IMR-90 (cell line): ENCODE data around the gene LRRC10. TPM values are rescaled to one million over a fixed set of nuclear protein-coding genes. Genes with fewer than 3 reads are reported as not detected.

Source experiments
- ATAC-seq: fragments of 200-7000 bp; cut with Tn5 transposase; 2 replicates; pipeline ENCODE4 v1.9.1; 2020; ENCODE audit warnings: low read depth, mild to moderate bottlenecking, moderate library complexity
- BruUV-seq: library from RNA; stranded (reverse); fragments of 400-500 nt; replicated peaks from 2 replicates; lab custom pipeline; 2021; lab: Mats Ljungman, UMichigan
- CTCF ChIA-PET: fragments of 300-600 bp; formaldehyde crosslinking; extraction: SDS; loops from one replicate; lab custom pipeline; 2021; ENCODE audit warnings: antibody characterized with exemption; lab: Yijun Ruan, JAX
- POLR2A ChIA-PET: fragments of 300-600 bp; sonication (Branson Sonifier 250); formaldehyde crosslinking; loops from one replicate; lab custom pipeline; 2022; ENCODE audit warnings: antibody characterized with exemption; ENCODE audit not compliant: unreplicated experiment; lab: Charles Lee
- DNase-seq: peaks from one replicate; pipeline ENCODE4 v3.0.0; 2013
- H2AFZ ChIP-seq: replicated peaks from 2 replicates; pipeline ENCODE3; 2013; ENCODE audit warnings: low read length, mild to moderate bottlenecking; ENCODE audit not compliant: poor library complexity
- H2AK5ac ChIP-seq: 2 replicates; pipeline ENCODE4 v1.6.1; 2013; ENCODE audit warnings: low read depth, low read length, inconsistent platforms
- H2AK9ac ChIP-seq: replicated peaks from 2 replicates; pipeline ENCODE3; 2013; ENCODE audit warnings: mild to moderate bottlenecking, low read depth, low read length, moderate library complexity; ENCODE audit not compliant: poor library complexity
- H2BK120ac ChIP-seq: 2 replicates; pipeline ENCODE4 v1.6.1; 2013; ENCODE audit warnings: low read depth, low read length, inconsistent platforms
- H2BK15ac ChIP-seq: 3 replicates; pipeline ENCODE4 v1.6.1; 2013; ENCODE audit warnings: low read depth, low read length, inconsistent platforms
- H2BK20ac ChIP-seq: 2 replicates; pipeline ENCODE4 v1.6.1; 2013; ENCODE audit warnings: low read depth, mild to moderate bottlenecking, inconsistent platforms, low read length, moderate library complexity
- H2BK5ac ChIP-seq: 2 replicates; pipeline ENCODE4 v1.6.1; 2013; ENCODE audit warnings: mild to moderate bottlenecking, low read depth, low read length, inconsistent platforms; ENCODE audit not compliant: poor library complexity, severe bottlenecking
- H3K14ac ChIP-seq: replicated peaks from 2 replicates; pipeline ENCODE4 v1.6.1; 2013; ENCODE audit warnings: low read depth, low read length, inconsistent platforms
- H3K18ac ChIP-seq: 2 replicates; pipeline ENCODE4 v1.6.1; 2013; ENCODE audit warnings: low read depth, low read length, control low read depth
- H3K23ac ChIP-seq: 2 replicates; pipeline ENCODE4 v1.6.1; 2013; ENCODE audit warnings: low read depth, low read length, inconsistent platforms
- H3K27ac ChIP-seq: 2 replicates; pipeline ENCODE4 v1.5.1; 2013; ENCODE audit warnings: mild to moderate bottlenecking, control low read depth, low read length; ENCODE audit not compliant: insufficient read depth
- H3K27me3 ChIP-seq: 2 replicates; pipeline ENCODE4 v1.6.1; 2013; ENCODE audit warnings: low read length; ENCODE audit not compliant: control insufficient read depth, insufficient read depth
- H3K36me3 ChIP-seq: 2 replicates; pipeline ENCODE4 v1.6.1; 2013; ENCODE audit warnings: low read length, mixed read lengths; ENCODE audit not compliant: control insufficient read depth, insufficient read depth
- H3K4ac ChIP-seq: 2 replicates; pipeline ENCODE4 v1.6.1; 2013; ENCODE audit warnings: low read depth, low read length, inconsistent platforms
- H3K4me1 ChIP-seq: 2 replicates; pipeline ENCODE4 v1.6.1; 2013; ENCODE audit warnings: low read length, mixed read lengths; ENCODE audit not compliant: control insufficient read depth, insufficient read depth
- H3K4me2 ChIP-seq: 2 replicates; pipeline ENCODE4 v1.6.1; 2013; ENCODE audit warnings: low read depth, mild to moderate bottlenecking, control low read depth, low read length, moderate library complexity
- H3K4me3 ChIP-seq: 2 replicates; pipeline ENCODE4 v1.5.1; 2013; ENCODE audit warnings: low read depth, mild to moderate bottlenecking, control low read depth, low read length, moderate library complexity; ENCODE audit not compliant: insufficient read depth
- H3K56ac ChIP-seq: 2 replicates; pipeline ENCODE4 v1.6.1; 2013; ENCODE audit warnings: low read length, inconsistent platforms; ENCODE audit not compliant: insufficient read depth; ENCODE audit errors: extremely low read depth
- H3K79me1 ChIP-seq, 2 experiments: 2 replicates each; pipeline ENCODE4 v1.6.1; 2013; ENCODE audit warnings: low read length in 2 of 2, inconsistent platforms in 1 of 2, low read depth in 1 of 2
- H3K9ac ChIP-seq: 2 replicates; pipeline ENCODE4 v1.6.1; 2013; ENCODE audit warnings: low read depth, low read length, control low read depth
- H3K9me1 ChIP-seq: 2 replicates; pipeline ENCODE4 v1.6.1; 2013; ENCODE audit warnings: low read length, inconsistent platforms; ENCODE audit not compliant: insufficient read depth
- H3K9me3 ChIP-seq: 2 replicates; pipeline ENCODE4 v1.6.1; 2013; ENCODE audit warnings: low read length; ENCODE audit not compliant: control insufficient read depth, insufficient read depth
- H4K20me1 ChIP-seq: 2 replicates; pipeline ENCODE4 v1.6.1; 2013; ENCODE audit warnings: low read length, inconsistent platforms; ENCODE audit not compliant: insufficient read depth
- H4K5ac ChIP-seq: 2 replicates; pipeline ENCODE4 v1.6.1; 2013; ENCODE audit warnings: mild to moderate bottlenecking, low read depth, low read length, control low read depth
- H4K8ac ChIP-seq, 2 experiments: 2 replicates each; pipeline ENCODE4 v1.6.1; 2013; ENCODE audit warnings: low read depth in 2 of 2, low read length in 2 of 2, control low read depth in 1 of 2, inconsistent platforms in 1 of 2
- H4K91ac ChIP-seq: 2 replicates; pipeline ENCODE4 v1.6.1; 2013; ENCODE audit warnings: low read depth, low read length, inconsistent platforms; ENCODE audit not compliant: insufficient read depth
- CEBPB ChIP-seq: IDR thresholded peaks from 2 replicates; pipeline ENCODE4 v1.6.1; 2012; ENCODE audit warnings: low read depth, low read length, improper control_type of control experiment
- CHD1 ChIP-seq: IDR thresholded peaks from 2 replicates; pipeline ENCODE4 v1.6.1; 2012; ENCODE audit warnings: low read depth, low read length, improper control_type of control experiment
- MAFK ChIP-seq: IDR thresholded peaks from 2 replicates; pipeline ENCODE4 v1.6.1; 2012; ENCODE audit warnings: low read depth, low read length, improper control_type of control experiment
- POLR2A ChIP-seq: IDR thresholded peaks from 2 replicates; pipeline ENCODE4 v1.6.1; 2012; ENCODE audit warnings: mild to moderate bottlenecking, low read depth, low read length
- RCOR1 ChIP-seq: IDR thresholded peaks from 2 replicates; pipeline ENCODE4 v1.6.1; 2012; ENCODE audit warnings: mild to moderate bottlenecking, low read length, improper control_type of control experiment; ENCODE audit not compliant: insufficient replicate concordance
- SMC3 ChIP-seq: fragments of 150-350 bp; IDR thresholded peaks from 2 replicates; pipeline ENCODE4 v1.6.1; 2016; ENCODE audit warnings: low read depth, mild to moderate bottlenecking, antibody characterized with exemption, low read length, moderate library complexity
- dilution Hi-C: fragments of 300-500 bp; cut with HindIII; formaldehyde crosslinking; loops from one replicate; pipeline ENCODE4 v1.14.3; 2018; ENCODE audit warnings: low sequenced_read_pairs; ENCODE audit not compliant: unreplicated experiment
- in situ Hi-C: fragments of 300-500 bp; cut with MboI; formaldehyde crosslinking; loops from 3 replicates; pipeline ENCODE4 v1.14.3; 2019; ENCODE audit warnings: low sequenced_read_pairs, inconsistent platforms, mixed read lengths
- intact Hi-C: fragments of 100-400 bp; cut with micrococcal nuclease; formaldehyde crosslinking; loops from 2 replicates; pipeline ENCODE4 v1.10.0; 2022
- polyA plus RNA-seq, 3 experiments: library from polyadenylated mRNA; depleted of rRNA; stranded (reverse); fragments of >200 nt; gene quantifications; 2 replicates each; pipeline ENCODE4 v1.2.3, GENCODE V29; 2012; ENCODE audit warnings: low replicate concordance in 1 of 3
- total RNA-seq: library from RNA; depleted of rRNA; stranded (reverse); fragments of >200 nt; gene quantifications from 2 replicates; pipeline ENCODE4 v1.2.3, GENCODE V29; 2012
- TF ChIP-seq, protein P1 (sequence below): conservative IDR thresholded peaks from 2 replicates; pipeline ENCODE4 v1.5.1; 2012; ENCODE audit warnings: mild to moderate bottlenecking, low read depth, low read length, improper control_type of control experiment

The LRRC10 gene
- total and polyA plus RNA-seq, 2 of the 4 experiments (the other 2 are of a cell fraction), result not detected

GRCh38 chr12:69602954-69603353 is 7.8 kb downstream of the LRRC10 start:
- CTCF ChIA-PET, result no interaction called here
- Histone ChIP-seq H3K4ac (no peak overlapping the region), H3K4me2 (no peak overlapping the region), H4K5ac (no peak overlapping the region), H3K9ac (no peak overlapping the region), H3K9me3 (0 out of 2 replicates have a peak, but pooled peaks cover 2% of the 10 kb centered on the region), H4K20me1 (no peaks in the 10 kb centered on the region), H2BK20ac (no peak overlapping the region), H2BK5ac (no peak overlapping the region), H2AK5ac (no peak overlapping the region), H4K8ac (no peak overlapping the region), H3K79me1 (no peaks in the 10 kb centered on the region; a peak in 1 of 4 replicates), H3K14ac (no peak overlapping the region), H3K27me3 (no peaks in the 10 kb centered on the region), H4K91ac (no peak overlapping the region), H2BK120ac (no peak overlapping the region), H3K9me1 (no peaks in the 10 kb centered on the region), H3K56ac (no peak overlapping the region), H2AFZ (no peak overlapping the region), H3K27ac (no peak overlapping the region), H3K36me3 (peaks cover 33% of the 10 kb centered on the region), H2AK9ac (no peak overlapping the region), H3K23ac (no peak overlapping the region), H2BK15ac (no peak overlapping the region), H3K18ac (no peak overlapping the region), H3K4me1 (no peaks in the 10 kb centered on the region), H3K4me3 (no peak overlapping the region)
- intact Hi-C loops, result loop anchor here (10.0 kb wide), 1 partner anchor 132 kb away; the partner anchor contains the start of gene RAB3IP
- POLR2A ChIA-PET, result no interaction called here
- no TSS peak for BruUV-seq
- in situ Hi-C loops, result no loop called here
- dilution Hi-C loops, result no loop called here
- DNase-seq (no peak), ATAC-seq (no peak)
- TF ChIP-seq CEBPB (no peak), MAFK (no peak), SMC3 (no peak), POLR2A (no peak), CHD1 (no peak), RCOR1 (no peak)
- TF ChIP-seq, protein P1, sequence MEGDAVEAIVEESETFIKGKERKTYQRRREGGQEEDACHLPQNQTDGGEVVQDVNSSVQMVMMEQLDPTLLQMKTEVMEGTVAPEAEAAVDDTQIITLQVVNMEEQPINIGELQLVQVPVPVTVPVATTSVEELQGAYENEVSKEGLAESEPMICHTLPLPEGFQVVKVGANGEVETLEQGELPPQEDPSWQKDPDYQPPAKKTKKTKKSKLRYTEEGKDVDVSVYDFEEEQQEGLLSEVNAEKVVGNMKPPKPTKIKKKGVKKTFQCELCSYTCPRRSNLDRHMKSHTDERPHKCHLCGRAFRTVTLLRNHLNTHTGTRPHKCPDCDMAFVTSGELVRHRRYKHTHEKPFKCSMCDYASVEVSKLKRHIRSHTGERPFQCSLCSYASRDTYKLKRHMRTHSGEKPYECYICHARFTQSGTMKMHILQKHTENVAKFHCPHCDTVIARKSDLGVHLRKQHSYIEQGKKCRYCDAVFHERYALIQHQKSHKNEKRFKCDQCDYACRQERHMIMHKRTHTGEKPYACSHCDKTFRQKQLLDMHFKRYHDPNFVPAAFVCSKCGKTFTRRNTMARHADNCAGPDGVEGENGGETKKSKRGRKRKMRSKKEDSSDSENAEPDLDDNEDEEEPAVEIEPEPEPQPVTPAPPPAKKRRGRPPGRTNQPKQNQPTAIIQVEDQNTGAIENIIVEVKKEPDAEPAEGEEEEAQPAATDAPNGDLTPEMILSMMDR, result no peak
